Ecto neural progenitor cell (in vitro differentiated cells): Measurements from ENCODE around the gene MCAM.

Experiments
- DNase-seq: peaks from one replicate; pipeline ENCODE4 v3.0.0-alpha.2; 2018; ENCODE audit warnings: low spot score

Gene MCAM

GRCh38 chr11:119307219-119307618 is 9.7 kb downstream of the MCAM start:
- DNase-seq: no peak

DNA sequence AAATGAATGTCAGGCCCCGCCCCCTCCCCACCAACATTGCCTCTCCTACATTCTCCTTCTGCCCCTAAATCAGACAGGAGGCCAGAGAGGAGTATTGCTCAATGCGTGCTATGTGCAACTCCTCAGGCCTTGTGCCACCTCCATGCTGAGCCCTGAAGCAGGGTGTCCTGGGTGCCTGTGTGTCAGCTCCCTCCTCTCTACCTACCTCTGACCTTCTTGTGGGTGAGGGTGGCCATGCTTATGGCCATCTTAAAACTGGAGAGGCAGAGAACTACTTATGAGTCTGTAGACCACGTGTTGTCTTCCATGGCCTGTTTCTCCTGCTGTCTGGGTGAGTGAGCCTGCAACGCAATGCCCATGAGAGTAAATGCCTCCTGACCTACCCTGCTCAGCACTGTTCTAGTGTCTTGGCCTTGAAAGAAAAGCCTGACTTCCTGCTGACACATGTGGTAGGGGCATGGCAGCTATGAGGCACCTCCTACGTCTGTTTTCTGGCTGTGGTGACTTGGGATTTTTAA is 10.5 kb downstream of the MCAM start:
- no peak for DNase-seq

GRCh38 chr11:119305556-119306372 is 11.2 kb downstream of the MCAM start:
- no peak for DNase-seq

GRCh38 chr11:119303227-119303718 is 13.7 kb downstream of the MCAM start:
- no peak for DNase-seq

DNA sequence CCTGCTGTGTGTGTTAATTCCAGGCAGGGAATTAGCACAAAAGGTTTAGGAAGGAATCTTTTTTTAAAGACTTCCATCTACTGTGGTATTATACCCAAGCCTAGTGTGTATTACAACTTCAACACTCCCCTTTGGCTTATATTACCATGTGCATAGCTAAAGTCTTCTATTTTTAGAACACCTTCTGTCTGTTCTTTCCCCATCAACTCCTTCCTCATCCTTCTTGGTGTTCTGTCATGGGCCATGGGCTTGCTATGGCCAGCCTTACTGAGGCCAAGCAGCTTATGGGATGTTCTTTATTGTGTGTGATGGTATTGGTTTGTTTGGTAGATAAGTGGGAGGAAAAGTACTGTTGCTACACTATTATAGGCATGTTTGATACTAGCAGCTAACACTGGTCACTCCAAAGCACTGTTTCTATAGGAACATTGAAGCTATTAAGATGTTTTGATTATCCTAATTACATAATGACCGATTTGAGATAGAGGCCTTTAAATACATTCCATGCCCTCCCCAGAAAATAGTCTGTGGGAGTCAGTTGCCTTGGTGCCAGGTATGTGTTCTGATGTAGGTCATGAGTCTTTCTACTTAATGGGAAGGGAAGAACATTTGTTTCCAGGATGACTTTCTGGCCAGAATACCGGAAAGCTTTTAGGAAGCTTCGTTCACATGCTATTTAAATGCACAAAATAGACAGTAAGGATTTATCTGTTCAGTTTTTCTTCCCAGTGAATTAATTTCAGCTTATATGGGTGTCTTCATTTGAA is 16.5 kb downstream of the MCAM start:
- no peak for DNase-seq

GRCh38 chr11:119299416-119299815 is 17.5 kb downstream of the MCAM start:
- no peak for DNase-seq

DNA sequence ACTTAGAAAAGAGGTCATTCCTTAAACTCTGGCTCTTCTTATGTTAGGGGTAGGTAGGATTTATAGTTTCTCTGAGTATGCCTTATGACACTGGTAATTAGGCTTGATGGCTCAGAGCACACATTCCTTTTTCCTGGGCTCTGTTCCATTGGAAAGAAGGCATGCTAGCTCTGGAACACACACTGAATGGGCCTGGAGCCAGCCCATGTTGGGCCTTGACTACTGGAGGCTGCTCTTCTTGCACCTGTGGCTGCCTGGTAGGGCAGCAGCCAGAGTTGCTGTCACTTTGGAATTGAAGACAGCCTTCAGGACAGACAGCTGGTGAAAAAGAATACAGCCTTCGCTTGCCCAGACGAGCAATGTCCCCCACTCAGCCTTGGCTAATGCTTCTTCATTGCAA is 18.2 kb downstream of the MCAM start:
- DNase-seq: no peak

DNA sequence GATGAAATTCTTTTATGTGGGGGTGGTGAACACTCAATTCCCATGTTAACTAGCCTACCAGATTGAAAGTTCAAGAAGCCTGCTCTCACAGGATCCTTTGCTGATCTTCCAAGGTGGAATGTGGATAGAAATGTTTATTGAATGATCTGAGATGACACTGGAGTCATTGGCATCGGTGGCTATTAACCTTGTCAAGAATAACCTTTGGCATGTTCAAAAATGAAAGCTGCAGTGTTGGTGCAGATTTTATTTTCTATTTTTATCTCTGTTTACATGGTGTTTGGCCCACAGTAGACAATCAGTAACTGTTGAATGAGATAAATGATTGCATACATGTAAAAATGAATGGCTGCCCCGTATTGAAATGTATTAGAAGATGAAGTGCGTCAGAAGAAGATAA is 19.0 kb downstream of the MCAM start:
- no peak for DNase-seq

- no peak for DNase-seq
Measured at GRCh38 chr11:119295178-119295577, 21.8 kb downstream of the MCAM start.

- no peak for DNase-seq
Measured at GRCh38 chr11:119293461-119293860, 23.5 kb downstream of the MCAM start.

DNA sequence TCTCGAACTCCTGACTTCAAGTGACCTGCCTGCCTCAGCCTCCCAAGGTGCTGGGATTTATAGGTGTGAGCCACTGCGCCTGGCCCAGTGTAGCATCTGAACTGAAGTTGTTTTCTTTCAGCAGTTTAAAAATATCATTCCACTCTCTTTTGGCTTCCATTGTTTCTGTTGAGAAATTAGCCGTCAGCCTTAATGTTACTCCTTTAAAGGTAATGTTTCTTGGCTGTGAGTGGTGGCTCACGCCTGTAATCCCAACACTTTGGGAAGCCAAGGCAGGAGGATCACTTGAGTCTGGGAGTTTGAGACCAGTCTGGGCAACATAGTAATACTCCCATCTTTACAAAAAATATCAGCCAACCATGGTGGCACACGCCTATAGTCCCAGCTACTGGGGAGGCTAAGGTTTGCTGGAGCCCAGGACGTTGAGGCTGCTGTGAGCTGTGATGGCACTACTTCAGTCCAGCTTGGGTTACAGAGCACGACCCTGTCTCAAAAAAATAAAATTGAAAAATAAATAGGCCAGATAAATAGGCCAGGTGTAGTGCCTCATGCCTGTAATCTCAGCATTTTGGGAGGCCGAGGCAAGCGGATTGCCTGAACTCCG is 25.9 kb downstream of the MCAM start:
- no peak for DNase-seq

DNA sequence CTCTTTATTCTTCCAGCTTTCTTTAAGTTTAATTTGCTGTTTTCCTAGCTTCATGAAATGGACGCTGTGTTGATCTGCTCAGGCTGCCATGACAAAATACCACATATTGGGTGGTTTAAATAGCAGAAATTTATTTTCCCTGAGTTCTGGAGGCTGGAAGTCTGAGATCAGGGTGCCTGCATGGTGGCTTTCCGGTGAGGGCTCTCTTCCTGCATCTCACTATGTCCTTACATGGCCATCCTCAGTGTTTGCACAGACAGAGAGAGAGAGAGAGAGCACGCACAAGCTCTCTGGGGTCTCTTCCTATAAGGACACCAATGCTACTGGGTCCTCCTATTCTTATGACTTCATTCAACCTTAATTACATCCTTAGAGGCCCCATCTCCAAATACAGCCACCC is 28.7 kb downstream of the MCAM start:
- DNase-seq: no peak

DNA sequence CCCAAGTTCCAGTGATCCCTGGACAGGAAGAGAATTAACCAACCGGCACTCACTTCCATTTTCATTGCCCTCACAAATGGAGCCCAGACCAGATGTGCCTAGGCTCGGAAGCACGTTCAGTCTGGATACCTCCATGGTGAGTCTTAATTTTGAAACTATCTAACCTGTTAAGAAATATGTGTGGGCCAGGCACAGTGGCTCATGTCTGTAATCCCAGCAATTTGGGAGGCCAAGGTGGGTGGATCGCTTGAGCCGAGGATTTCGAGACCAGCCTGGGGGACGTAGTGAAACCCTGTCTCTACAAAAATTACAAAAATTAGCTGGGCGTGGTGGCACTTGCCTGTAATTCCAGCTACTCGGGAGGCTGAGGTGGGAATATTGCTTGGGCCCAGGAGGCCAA is 31.5 kb downstream of the MCAM start:
- no peak for DNase-seq

- no peak for DNase-seq
Measured at GRCh38 chr11:119284344-119285157, 32.4 kb downstream of the MCAM start.

- no peak for DNase-seq
Measured at GRCh38 chr11:119282495-119282894, 34.4 kb downstream of the MCAM start.

DNA sequence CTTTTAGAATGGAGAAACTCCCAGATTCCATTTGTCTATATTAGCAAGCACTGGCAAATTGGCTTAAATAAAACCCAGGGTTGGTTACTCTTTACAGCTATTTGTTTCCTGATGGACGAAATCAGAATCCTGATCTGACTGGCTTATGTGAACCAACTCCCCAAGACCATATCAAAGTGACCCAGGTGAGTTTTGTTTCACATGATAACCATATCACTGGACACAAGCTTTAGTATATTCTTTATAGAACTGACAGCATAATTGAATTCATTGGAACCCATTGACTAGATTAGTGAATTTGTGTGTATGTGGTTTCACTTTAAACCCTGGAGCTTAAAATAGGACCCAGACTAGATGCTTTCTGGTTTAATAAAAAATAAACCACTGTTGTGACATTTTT is 39.3 kb downstream of the MCAM start:
- no peak for DNase-seq

- DNase-seq: no peak
Measured at GRCh38 chr11:119273721-119274120, 43.2 kb downstream of the MCAM start.

GRCh38 chr11:119267645-119268044 is 49.3 kb downstream of the MCAM start:
- DNase-seq: no peak

DNA sequence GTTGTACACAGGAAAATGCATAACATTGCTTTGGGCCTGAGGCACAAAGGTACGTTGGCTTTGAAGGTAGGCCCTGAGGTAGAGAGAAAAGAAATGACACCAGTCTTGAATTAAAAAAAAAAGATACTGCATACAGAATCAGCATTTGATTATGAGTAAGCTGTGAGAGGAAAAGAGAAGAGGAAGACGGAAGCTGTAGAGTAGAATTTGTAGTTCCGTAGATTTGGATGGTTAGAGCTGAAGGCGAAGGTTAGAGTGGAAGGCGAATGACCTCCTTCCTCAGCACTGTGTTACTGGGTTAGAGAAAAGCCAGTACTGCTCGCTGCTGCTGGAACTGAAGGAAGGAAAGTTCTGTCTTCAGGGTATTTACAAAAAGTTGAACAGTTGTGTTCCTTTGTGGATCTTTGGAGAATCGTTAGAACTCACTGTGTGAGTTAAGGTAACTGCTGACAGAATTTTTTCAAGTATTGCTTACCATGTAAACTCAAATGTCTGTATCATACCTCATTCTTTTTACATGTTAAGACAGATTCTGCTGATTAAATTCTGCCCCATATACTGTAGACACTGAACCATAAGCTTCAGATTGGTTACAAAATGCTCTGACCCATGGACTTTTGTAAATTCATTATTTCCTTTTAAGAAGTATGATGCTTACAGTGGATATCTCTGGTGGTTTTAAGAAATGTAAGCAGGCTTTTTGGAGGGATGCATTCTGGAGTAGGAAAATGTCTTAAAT is 50.2 kb downstream of the MCAM start:
- no peak for DNase-seq

- DNase-seq: no peak
Measured at GRCh38 chr11:119266063-119266462, 50.9 kb downstream of the MCAM start.

- DNase-seq: no peak
Measured at GRCh38 chr11:119263352-119263940, 53.5 kb downstream of the MCAM start.
